Duodenal mucosa (tissue), 2 donors: ENCODE data around the gene ZNF574.
"Not testable (repeated sequence)": the region's sequence is repeated elsewhere in the genome, so short reads cannot be mapped to it uniquely, and the experiment has no call there.

Source experiments
- H3K27ac ChIP-seq: one replicate; pipeline ENCODE4 v1.7.0; 2013; ENCODE audit warnings: low read depth, low read length
- H3K27me3 ChIP-seq, 2 donors: one replicate each; pipeline ENCODE4 v1.7.0; 2013; ENCODE audit warnings: low read length in 2 of 2, control low read depth in 1 of 2; ENCODE audit not compliant: insufficient read depth in 2 of 2, control insufficient read depth in 1 of 2
- H3K36me3 ChIP-seq, 2 donors: one replicate each; pipeline ENCODE4 v1.7.0; 2013; ENCODE audit warnings: low read length in 2 of 2, control low read depth in 1 of 2; ENCODE audit not compliant: insufficient read depth in 2 of 2, control insufficient read depth in 1 of 2
- H3K4me1 ChIP-seq, 2 donors: one replicate each; pipeline ENCODE4 v1.7.0; 2013; ENCODE audit warnings: low read length in 2 of 2, control low read depth in 1 of 2; ENCODE audit not compliant: insufficient read depth in 2 of 2, control insufficient read depth in 1 of 2
- H3K4me3 ChIP-seq, 2 donors: one replicate each; pipeline ENCODE4 v1.7.0; 2013; ENCODE audit warnings: low read length in 2 of 2, low read depth in 1 of 2
- H3K9ac ChIP-seq, 2 donors: one replicate each; pipeline ENCODE4 v1.7.0; 2013; ENCODE audit warnings: low read length in 2 of 2, low read depth in 1 of 2
- H3K9me3 ChIP-seq, 2 donors: one replicate each; pipeline ENCODE4 v1.7.0; 2013; ENCODE audit warnings: low read length in 2 of 2, control low read depth in 1 of 2; ENCODE audit not compliant: control insufficient read depth in 1 of 2

Gene ZNF574

DNA sequence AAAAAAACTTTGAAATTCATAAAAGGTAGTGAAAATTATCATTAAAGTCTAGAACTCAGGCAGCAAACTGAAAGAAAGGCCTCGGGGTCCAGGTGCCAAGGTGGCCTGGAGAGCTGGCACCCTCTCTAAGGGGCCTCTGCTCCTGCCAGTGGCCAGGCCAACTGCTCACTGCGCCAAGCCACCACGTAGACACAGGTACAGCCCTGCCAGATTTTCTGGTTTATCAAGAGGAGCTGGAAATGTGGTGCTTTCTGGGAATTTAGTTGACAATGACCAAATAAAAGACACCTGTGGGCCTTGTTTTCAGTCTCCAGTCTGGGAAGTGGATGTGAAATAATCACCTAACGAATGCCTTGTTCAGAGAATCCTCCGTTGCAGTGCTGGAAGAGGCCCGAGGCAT is 22.8 kb downstream of the ZNF574 start:
- Histone ChIP-seq H3K4me3 (no peak overlapping the region), H3K9me3 (no peaks in the 10 kb centered on the region), H3K4me1 (no peaks in the 10 kb centered on the region), H3K9ac (no peak overlapping the region), H3K27ac (no peak overlapping the region), H3K27me3 (no peaks in the 10 kb centered on the region), H3K36me3 (no peaks in the 10 kb centered on the region)

DNA sequence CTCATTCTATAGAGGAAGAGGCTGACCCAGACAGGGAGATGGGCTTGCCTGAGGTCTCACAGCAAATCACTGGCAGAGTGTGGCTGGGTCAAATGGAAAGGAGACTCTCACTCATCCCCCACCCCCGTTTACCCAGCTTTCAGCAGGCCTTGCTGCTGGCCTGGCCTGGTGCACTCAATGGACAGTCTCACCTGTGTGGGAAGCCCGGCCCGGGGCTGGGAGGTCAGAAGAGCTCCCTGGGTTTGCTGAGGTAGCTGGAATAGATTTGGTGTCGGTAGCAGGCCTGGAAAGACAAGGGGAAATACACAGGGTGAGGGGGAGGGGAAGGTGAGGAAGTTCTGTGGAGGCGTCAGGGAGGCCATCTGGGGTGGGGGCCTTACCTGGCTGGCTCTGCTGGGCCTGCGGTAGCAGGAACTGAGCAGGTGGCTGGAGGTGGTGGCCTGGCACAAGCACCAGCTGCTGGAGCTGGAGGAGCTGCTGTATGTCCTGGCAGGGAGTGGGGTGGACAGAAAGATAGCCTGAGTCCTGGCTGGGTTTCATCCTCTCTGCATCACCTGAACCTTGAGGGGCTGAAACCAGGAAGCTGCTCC is 23.5 kb downstream of the ZNF574 start:
- H3K27me3 ChIP-seq = no peaks in the 10 kb centered on the region
- no peaks in the 10 kb centered on the region for H3K9me3 ChIP-seq
- no peak overlapping the region for H3K27ac ChIP-seq
- no peak overlapping the region for H3K4me3 ChIP-seq
- no peaks in the 10 kb centered on the region for H3K4me1 ChIP-seq
- H3K9ac ChIP-seq = no peak overlapping the region
- no peaks in the 10 kb centered on the region for H3K36me3 ChIP-seq

DNA sequence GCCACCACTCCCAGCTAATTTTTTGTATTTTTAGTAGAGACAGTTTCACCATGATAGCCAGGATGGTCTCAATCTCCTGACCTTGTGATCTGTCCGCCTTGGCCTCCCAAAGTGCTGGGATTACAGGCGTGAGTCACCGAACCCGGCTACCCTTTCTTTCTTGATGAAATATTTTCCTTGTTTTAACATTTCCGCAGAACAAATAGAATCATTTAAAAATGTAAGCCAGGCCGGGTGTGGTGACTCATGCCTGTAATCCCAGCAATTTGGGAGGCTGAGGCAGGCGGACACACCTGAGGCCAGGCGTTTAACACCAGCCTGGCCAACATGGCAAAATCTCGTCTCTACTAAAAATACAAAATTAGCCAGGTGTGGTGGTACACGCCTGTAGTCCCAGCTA is 24.3 kb downstream of the ZNF574 start:
- not testable (repeated sequence) for H3K9me3 ChIP-seq, H3K27ac ChIP-seq, H3K9ac ChIP-seq, H3K4me1 ChIP-seq, H3K27me3 ChIP-seq, H3K36me3 ChIP-seq, H3K4me3 ChIP-seq

DNA sequence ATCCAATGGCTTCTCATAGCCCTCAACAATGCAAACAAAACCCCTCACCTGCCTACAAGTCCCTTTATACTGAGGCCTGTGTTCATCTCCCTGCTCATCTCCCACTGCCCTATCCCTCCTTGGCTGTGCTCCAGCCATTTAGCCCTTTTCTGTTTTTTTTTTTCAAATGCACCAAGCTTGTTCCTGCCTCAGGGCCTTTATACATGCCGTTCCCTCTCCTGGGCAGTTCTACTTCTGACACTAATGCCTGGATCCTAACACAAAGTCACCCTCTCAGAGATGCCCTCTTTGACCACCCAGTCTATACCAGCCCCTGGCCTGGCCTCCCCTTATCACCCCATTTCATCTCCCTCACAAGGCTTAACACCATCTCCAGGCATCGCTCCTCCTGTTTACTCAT is 26.9 kb downstream of the ZNF574 start:
- Histone ChIP-seq H3K9ac (no peak overlapping the region), H3K27ac (no peak overlapping the region), H3K4me3 (no peak overlapping the region), H3K9me3 (no peaks in the 10 kb centered on the region), H3K4me1 (no peaks in the 10 kb centered on the region), H3K27me3 (peaks cover 0 to 6% of the 10 kb centered on the region in 2 donors), H3K36me3 (no peaks in the 10 kb centered on the region)

DNA sequence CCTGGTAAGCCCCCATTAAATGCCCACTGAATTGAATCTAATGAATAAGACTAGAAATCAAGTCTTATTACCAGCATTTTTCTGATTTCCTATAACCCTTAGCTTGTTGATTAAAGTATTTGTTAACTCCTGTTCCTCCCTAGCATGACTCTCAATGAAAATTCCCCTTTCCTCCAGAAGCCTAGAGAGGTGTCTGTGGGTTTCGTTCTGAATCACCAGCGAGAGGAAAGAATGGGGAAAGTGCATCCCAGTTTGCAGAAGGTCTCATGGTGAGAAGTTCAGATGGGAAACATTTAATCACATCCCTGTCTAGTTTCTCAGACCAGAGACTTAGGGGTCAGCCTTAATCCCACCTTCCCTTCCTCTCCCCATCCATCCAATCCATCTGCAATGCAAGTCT is 29.4 kb downstream of the ZNF574 start:
- H3K9ac ChIP-seq = no peak overlapping the region
- no peaks in the 10 kb centered on the region for H3K9me3 ChIP-seq
- no peak overlapping the region for H3K27ac ChIP-seq
- peaks cover 0 to 6% of the 10 kb centered on the region in 2 donors for H3K27me3 ChIP-seq
- H3K4me1 ChIP-seq = peaks cover 0 to 3% of the 10 kb centered on the region in 2 donors
- H3K4me3 ChIP-seq = no peak overlapping the region
- no peaks in the 10 kb centered on the region for H3K36me3 ChIP-seq

DNA sequence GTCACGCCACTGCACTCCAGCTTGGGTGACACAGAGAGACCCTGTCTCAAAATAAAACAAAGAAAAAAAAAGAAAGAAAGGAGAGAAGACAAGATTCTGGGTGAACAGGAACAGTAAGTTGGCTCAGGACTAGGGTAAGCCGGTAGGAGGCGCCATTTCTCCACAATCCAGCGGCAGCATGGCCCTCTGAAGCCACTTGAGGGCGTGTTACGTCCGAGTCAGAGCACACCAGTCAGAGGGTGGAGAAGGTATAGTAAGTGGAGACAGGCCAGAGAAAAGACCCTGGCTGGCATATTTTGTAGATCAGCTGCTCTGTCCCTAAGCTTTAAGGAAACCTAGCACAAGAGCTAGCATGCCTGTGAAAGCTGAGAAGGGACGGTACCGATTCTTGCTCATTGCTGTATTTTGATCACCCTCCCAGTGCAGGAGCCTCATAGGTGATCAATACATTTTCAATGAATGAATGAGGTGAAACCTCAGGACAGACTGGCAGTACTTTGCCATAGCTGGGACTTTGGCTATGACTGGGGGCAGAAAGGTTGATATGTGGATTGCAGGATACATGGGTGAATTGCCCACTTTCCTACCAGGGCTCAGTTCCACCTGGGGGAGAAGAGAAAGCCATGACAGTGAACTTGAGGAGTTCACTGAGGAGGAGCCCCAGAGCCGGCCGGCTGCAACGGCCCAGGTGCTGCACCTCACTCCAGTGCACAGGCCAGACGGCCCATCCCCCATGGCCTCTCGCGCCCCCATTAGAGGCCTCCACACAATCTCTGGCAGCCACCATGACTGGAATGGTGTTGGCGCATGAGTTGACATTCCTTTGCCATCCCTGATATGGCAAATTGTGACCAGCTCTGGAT is 32.8 kb downstream of the ZNF574 start:
- H3K4me3 ChIP-seq = no peak overlapping the region
- no peaks in the 10 kb centered on the region for H3K9me3 ChIP-seq
- H3K4me1 ChIP-seq = peaks cover 3% of the 10 kb centered on the region in 2 donors
- H3K27ac ChIP-seq = no peak overlapping the region
- peaks cover 0 to 6% of the 10 kb centered on the region in 2 donors for H3K27me3 ChIP-seq
- H3K36me3 ChIP-seq = no peaks in the 10 kb centered on the region
- peak overlapping the region in 1 of 2 donors; percentile 18 for H3K9ac ChIP-seq

DNA sequence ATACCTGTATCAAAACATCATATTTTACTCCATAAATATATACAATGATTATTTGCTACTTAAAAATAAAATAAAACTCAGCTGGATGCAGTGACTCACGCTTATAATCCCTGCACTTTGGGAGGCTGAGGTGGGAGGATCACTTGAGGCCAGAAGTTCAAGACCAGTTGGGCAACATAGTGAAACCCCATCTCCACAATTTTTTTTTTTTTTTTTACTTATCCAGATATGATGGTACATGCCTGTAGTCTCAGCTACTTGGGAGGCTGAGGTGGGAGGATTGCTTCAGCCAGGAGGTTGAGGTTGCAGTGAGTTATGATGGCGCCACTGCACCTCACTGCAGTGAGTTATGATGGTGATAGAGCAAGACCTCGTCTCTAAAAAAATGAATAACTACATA is 33.9 kb downstream of the ZNF574 start:
- H3K9me3 ChIP-seq = no peaks in the 10 kb centered on the region
- peaks cover 6 to 9% of the 10 kb centered on the region in 2 donors for H3K4me1 ChIP-seq
- H3K27ac ChIP-seq = no peak overlapping the region
- H3K36me3 ChIP-seq = no peaks in the 10 kb centered on the region
- no peak overlapping the region for H3K4me3 ChIP-seq
- H3K9ac ChIP-seq = no peak overlapping the region
- H3K27me3 ChIP-seq = peaks cover 0 to 6% of the 10 kb centered on the region in 2 donors

DNA sequence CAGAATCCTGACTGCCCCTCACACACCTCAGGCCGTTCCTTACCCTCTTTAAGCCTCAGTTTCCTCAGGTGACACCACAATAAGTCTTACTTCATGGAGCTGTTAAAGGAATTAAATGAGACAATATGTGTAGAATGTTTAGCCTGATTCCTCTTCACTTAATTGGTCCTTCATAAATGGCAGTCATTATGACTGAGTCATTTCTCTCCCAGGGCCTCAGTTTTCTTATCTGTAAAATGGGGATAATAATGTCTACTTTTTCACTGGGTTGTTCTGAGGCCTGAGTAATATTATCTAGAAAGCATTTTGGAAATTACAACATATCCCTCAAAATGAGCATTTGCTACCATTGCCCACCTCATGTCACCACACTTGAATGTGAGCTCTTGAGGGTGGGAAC is 34.7 kb downstream of the ZNF574 start:
- Histone ChIP-seq H3K4me3 (no peak overlapping the region), H3K9me3 (no peaks in the 10 kb centered on the region), H3K27me3 (peaks cover 0 to under 1% of the 10 kb centered on the region in 2 donors), H3K4me1 (peaks cover 9 to 13% of the 10 kb centered on the region in 2 donors), H3K36me3 (no peaks in the 10 kb centered on the region), H3K27ac (no peak overlapping the region), H3K9ac (no peak overlapping the region)

DNA sequence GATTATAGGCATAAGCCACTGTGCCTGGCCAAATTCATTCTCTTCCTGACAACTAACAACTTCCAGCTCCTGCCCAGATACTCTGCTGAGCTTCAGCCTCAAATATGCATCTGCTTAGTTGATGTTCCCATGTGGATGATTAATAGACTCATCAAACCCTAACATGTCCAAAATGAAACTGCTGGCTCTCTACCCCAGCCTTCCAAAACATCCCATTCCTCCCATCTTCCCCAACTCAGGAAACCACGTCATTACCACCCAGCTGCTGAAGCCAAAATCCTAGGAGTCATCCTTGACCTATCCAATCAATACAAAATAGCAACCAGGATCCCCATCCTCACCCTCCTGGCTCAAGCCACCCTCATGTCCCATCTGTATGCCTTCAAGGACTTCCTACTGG is 35.4 kb downstream of the ZNF574 start:
- Histone ChIP-seq H3K9ac (no peak overlapping the region), H3K9me3 (no peaks in the 10 kb centered on the region), H3K27me3 (no peaks in the 10 kb centered on the region), H3K27ac (no peak overlapping the region), H3K4me3 (no peak overlapping the region), H3K4me1 (peaks cover 9 to 13% of the 10 kb centered on the region in 2 donors), H3K36me3 (no peaks in the 10 kb centered on the region)

DNA sequence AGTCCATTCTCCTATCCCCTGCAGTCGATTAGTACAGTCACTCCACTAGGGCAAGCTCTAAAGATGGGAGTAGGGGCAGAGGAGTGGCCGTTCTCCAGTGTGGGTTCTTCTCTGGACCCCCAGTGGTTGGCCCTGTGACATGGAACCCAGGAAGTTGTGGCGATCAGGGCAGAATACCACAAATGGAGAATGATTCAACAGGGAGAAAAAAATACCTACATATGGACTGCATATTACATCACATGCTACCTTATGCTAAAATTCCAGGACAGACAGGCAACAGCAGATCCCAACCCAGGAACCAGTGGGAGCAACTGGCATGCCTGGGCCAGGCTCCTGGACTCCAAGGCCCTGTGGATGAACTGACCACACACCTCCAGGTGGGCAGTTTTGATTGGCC is 35.8 kb downstream of the ZNF574 start:
- Histone ChIP-seq H3K27ac (no peak overlapping the region), H3K4me1 (peaks cover 9 to 13% of the 10 kb centered on the region in 2 donors), H3K27me3 (no peaks in the 10 kb centered on the region), H3K9ac (no peak overlapping the region), H3K4me3 (no peak overlapping the region), H3K9me3 (no peaks in the 10 kb centered on the region), H3K36me3 (no peaks in the 10 kb centered on the region)
